Measurements from ENCODE around the gene GSC2.
A peak's percentile ranks its signal among the peaks of the same experiment; 100 is the strongest.

The GSC2 gene

DNA sequence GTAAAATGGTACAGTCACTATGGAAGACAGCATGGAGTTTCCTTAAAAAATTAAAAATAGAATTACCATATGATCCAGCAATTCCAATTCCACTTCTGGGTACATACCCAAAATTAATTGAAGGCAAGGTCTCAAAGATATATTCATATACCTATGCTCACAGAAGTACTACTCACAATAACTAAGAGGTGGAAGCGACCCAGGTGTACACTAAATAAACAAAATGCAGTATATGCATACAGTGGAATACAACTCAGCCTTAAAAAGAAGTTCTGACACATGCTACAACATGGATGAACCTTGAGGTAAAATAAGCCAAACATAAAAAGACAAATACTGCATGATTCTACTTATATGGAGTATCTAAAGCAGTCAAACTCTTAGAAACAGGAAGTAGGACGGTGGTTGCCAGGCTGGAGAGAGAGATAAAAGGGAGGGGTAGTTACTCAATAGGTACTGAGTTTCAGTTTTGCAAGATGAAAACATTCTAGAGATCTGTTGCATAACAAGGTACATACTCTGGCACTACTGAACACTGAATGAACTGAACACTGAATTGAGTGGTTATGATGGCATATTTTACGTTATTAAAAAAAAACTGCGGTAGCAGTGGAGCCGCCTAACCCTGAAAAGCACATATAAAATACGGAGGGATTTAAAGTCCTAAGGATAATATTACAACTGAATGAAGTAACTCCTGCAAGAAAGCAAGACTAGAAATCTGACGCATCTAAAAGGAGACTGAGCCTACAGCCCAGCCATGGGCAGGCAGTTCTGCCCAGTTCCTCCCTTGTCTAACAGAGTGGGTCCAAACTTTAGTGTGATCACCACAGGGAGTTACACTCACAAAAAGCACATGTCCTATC is 40.7 kb downstream of the GSC2 start:
- DNase-seq (ENCODE audit: low read depth) = no peak
- TF ChIP-seq, protein P1, sequence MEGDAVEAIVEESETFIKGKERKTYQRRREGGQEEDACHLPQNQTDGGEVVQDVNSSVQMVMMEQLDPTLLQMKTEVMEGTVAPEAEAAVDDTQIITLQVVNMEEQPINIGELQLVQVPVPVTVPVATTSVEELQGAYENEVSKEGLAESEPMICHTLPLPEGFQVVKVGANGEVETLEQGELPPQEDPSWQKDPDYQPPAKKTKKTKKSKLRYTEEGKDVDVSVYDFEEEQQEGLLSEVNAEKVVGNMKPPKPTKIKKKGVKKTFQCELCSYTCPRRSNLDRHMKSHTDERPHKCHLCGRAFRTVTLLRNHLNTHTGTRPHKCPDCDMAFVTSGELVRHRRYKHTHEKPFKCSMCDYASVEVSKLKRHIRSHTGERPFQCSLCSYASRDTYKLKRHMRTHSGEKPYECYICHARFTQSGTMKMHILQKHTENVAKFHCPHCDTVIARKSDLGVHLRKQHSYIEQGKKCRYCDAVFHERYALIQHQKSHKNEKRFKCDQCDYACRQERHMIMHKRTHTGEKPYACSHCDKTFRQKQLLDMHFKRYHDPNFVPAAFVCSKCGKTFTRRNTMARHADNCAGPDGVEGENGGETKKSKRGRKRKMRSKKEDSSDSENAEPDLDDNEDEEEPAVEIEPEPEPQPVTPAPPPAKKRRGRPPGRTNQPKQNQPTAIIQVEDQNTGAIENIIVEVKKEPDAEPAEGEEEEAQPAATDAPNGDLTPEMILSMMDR (IDR thresholded peaks at IDR 0.05; ENCODE audit: control insufficient read depth, extremely low read depth, insufficient read depth) = no peak
- peak overlapping the region; percentile 2; the same call in 1 of the 2 replicates for H3K4me3 ChIP-seq (ENCODE audit: low read depth, low read length)

GRCh38 chr22:19108807-19109197 is 41.3 kb downstream of the GSC2 start:
- DNase-seq (ENCODE audit: low read depth) = no peak
- no peak overlapping the region for H3K4me3 ChIP-seq (ENCODE audit: low read depth, low read length)
- TF ChIP-seq, protein P1 (IDR thresholded peaks at IDR 0.05; ENCODE audit: control insufficient read depth, extremely low read depth, insufficient read depth) = no peak

GRCh38 chr22:19107730-19108074 is 42.4 kb downstream of the GSC2 start:
- TF ChIP-seq, protein P1 (IDR thresholded peaks at IDR 0.05; ENCODE audit: control insufficient read depth, extremely low read depth, insufficient read depth) = no peak
- H3K4me3 ChIP-seq (ENCODE audit: low read depth, low read length) = no peak overlapping the region
- no peak for DNase-seq (ENCODE audit: low read depth)

DNA sequence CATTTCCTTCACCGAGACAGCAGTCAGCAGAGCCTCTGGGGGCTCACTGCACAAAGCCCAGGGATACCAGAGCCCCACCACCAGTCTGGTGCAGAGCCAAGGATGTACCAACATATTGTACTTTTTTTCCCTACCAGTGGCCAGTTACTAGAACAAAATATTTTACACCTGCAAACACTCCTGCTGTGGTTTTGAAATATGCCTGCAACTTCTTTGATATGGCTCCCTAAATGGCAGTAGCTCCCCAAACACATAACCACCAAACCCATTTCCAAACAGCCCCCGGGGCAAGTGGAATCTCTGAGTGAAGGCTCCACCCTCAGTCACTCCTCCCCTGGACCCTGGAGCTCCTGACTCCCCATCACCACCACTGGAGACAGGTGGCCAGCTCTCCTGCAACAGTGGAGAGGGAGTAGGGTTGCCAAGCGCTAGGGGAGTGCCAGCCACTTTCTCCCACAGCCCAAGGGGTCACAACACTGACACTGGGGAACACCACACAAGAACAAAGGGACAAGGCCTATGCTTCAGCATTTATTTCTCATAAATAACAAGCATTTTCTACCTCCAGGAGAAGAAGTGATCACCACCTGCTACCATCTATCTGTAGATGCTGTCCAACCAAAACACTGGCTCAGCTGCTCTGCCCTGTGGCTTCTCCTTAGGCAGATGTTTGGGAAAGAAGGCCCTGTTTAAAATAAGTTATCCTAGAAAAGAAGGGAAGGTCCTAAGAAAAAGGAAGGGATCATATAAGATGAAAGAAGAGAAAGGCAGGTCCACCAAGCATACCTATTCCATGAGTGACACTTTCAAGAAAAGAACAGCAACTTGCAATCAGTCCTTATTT is 43.0 kb downstream of the GSC2 start:
- no peak overlapping the region for H3K4me3 ChIP-seq (ENCODE audit: low read depth, low read length)
- DNase-seq (ENCODE audit: low read depth) = no peak
- TF ChIP-seq, protein P1 (IDR thresholded peaks at IDR 0.05; ENCODE audit: control insufficient read depth, extremely low read depth, insufficient read depth) = no peak

- DNase-seq (ENCODE audit: low read depth) = no peak
Observed at GRCh38 chr22:19105867-19106802, 44.0 kb downstream of the GSC2 start.

GRCh38 chr22:19105456-19105855 is 44.6 kb downstream of the GSC2 start:
- TF ChIP-seq, protein P1 (IDR thresholded peaks at IDR 0.05; ENCODE audit: control insufficient read depth, extremely low read depth, insufficient read depth) = no peak
- no peak overlapping the region for H3K4me3 ChIP-seq (ENCODE audit: low read depth, low read length)
- DNase-seq (ENCODE audit: low read depth) = no peak

More at GRCh38 chr22:19105867-19106802, 44.0 kb downstream of the GSC2 start:
- H3K4me3 ChIP-seq (ENCODE audit: low read depth, low read length) = no peak overlapping the region
- TF ChIP-seq, protein P1 (IDR thresholded peaks at IDR 0.05; ENCODE audit: control insufficient read depth, extremely low read depth, insufficient read depth) = peak; percentile 25; the same call in 1 of the 2 replicates

All from LNCaP clone FGC (cell line).